T-helper 22 cell (primary cell): ENCODE measurements around the gene PARD6B.
"Not testable (repeated sequence)": the region's sequence is repeated elsewhere in the genome, so short reads cannot be mapped to it uniquely, and the experiment has no call there.

Source experiments
- DNase-seq: peaks from one replicate; pipeline ENCODE4 v3.0.0-alpha.2; 2020; ENCODE audit warnings: low read depth

PARD6B gene

DNA sequence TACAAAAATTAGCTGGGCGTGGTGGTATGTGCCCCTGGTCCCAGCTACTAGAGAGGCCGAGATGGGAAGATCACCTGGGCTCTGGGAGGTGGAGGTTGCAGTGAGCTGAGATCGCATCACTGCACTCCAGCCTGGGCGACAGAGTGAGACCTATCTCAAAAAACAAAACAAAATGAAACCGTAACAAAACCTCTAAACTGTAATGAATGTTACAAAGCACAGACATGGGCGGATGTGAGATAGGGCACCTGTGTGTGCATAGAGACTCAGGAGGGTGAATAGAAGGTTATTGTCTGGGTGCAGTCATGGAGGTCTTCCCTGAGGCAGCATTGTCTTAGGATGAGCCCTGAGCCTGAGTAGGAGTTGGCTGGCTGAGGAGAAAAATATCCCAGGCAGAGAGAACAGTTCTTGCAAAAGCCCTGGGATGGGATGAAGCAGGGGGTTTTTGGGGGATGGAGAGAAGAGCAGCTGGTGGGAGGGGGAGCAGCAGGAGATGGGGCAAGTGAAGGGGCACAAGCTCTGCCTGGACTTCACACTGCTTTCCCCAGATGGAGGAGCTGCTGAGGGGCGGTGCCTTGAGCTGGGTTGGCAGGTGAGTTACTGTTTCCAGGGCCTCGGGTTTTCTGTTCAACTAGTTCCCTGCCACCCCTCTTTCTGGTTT, 68.6 kb downstream of the PARD6B start:
- no peak for DNase-seq

DNA sequence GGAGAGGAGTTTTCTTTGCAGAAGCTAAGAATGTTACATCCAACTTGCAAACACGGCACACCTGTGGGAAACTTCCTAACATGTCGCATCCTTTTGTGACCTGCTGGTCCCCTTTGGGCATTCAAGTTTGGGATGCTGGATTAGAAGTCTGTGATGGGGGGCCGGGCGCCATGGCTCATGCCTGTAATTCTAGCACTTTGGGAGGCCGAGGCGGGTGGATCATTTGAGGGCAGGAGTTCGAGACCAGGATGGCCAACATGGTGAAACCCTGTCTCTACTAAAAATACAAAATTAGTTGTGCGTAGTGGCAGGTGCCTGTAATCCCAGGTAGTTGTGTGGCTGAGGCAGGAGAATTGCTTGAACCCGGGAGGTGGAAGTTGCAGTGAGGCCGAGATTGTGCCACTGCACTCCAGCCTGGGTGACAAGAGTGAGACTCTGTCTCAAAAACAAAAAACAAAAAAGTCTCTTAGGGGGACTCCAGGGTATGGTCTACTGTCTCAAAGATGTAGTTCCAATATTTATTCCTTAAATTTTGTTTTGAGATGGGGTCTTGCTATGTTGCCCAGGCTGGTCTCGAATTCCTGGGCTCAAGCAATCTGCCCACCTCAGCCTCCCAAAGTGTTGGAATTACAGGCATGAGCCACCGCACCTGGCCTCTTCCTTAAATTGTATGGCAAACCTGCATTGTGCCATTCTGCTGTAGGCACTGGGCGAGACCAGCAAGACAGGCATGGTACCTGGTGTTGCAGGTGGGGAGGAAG, 69.8 kb downstream of the PARD6B start:
- not testable (repeated sequence) for DNase-seq

DNA sequence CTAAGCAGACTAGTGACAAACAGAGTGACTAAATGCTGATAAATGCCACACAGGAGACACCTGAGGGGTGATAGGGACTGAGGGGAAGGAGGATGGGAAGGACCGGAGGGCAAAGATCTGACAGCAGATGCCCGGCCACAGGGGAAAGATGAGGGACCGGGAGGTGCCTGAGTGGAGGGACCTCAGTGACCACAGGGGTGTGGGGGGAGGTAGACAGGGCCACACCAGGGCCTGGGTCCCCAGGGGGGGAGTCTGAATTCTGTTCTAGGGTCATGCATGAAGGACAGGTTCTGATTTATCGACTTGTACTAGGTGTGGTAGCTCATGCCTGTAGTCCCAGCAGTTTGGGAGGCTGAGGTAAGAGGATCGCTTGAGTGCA, 70.4 kb downstream of the PARD6B start:
- DNase-seq, result no peak

DNA sequence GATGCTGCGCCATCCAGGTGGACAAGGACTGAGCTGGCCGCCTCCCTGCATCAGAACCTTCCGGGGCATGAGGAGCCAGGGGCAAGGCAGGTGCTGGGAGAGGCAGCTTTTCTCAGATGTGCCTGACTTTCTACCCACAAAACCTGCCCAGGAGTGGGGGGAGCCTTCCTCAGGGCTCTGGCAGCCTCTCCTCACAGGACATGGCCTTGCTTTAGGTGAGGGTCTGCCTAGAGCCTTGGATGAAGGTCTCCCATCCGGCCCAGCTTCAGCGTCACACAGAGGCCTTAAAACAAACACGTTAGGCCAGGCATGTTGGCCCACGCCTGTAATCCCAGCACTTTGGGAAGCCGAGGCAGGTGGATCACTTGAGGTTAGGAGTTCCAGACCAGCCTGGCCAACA, 70.9 kb downstream of the PARD6B start:
- DNase-seq, result no peak

DNA sequence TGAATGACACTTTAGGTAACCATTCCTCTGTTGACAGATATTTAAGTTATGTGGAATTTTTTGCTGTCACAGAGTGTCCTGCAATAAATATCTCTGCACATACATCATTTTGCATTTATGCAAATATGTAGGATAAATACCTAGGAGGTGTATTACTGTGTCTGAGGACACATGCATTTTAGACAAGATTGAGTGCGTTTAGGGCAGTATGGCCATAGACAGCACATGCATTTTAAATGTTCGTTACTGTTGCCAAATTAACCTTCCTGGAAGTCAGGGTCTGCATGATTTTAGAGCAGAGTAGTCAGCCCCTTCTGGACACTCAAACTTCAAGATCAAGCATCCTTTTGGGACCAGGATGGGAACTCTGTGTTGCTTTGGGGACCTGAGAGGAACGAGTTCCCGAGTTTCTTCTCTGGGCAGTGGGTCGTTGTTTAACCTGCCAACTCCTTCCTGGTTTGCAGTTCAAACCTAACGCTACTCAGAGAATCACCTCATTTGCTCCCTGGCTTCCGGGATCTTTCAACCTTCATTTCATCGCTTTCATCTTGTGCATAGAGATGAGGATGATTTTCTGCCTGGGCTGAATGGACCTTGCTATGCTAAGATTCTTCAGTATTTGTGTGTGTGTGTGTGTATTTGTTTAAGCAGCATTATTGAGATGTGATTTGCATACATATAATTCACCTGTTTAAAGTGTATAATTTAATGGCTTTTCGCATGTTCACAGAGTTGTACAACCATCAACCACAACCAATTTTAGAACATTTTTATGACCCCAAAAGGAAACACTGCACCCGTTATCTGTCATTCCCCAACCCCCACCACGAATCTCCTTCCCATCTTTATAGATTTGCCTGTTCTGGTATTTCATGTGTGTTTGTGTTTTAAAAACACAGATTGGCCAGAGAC, 73.3 kb downstream of the PARD6B start:
- no peak for DNase-seq

DNA sequence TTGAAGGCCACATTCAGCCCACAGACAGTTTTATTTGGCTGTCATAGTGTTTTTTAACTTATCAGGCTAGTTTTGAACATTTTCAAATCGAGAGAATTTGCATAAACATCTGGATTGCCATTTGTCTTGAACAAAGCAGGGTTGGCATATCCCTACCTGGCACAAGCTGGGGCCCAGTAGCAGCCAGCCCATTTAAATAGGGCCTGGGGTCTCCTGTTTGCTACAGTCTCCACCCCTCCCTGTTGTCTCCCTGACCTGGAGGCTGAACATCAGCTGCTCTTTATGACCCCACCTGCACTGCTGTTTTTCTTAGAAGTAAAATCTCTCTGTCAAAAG, 73.9 kb downstream of the PARD6B start:
- DNase-seq, result no peak

DNA sequence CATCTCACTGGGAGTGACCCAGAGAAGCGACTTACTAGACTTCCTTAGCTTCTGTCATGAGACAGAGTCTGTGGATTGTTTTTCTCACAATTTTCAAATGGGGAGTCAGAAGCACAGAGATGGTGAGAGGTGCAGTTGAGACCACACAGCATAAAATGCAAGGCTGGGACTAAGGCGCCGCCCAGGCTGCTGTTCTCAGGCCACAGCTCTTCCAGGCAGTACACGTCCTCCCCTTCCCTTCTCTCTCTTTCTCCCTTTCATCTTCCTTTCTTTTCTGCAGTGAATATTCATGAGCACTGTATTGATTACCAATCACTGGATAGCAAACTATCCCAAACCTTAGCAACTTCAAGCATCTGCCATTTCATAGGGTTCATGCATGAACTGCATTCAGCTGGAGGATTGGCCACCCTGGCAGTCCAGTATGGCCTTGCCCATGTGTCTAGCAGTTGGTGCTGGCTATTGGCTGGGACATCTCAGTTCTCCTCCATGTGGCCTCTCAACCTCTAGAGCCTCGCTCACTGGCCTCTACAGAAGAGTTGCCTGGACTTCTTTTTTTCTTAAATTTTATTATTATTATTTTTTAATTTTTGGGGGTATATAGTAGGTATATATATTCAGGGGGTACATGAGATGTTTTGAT, 74.9 kb downstream of the PARD6B start:
- DNase-seq, result no peak
